HCT116 (cell line): ENCODE measurements around the gene FHL2.

Experiments
- FOSL1 ChIP-seq: IDR thresholded peaks from 2 replicates; pipeline ENCODE4 v1.6.1; 2012; ENCODE audit warnings: low read depth
- POLR2A ChIP-seq: IDR thresholded peaks from 2 replicates; pipeline ENCODE4 v1.7.0; 2011; ENCODE audit warnings: borderline replicate concordance; ENCODE audit not compliant: insufficient read depth, insufficient read length; ENCODE audit errors: extremely low read depth
- ZNF274 ChIP-seq: fragments of 200-500 bp; sonication (Bioruptor generic); IDR thresholded peaks from 2 replicates; pipeline ENCODE4 v1.6.1; 2014; ENCODE audit warnings: mild to moderate bottlenecking, low read depth, low read length, inconsistent platforms
- TF ChIP-seq, protein P1 (sequence below), 3 experiments: fragments of 200-600 bp in 1 of 3; sonication (generic) in 1 of 3; IDR thresholded peaks in 2 of 3; conservative IDR thresholded peaks in 1 of 3; 2 replicates each; pipeline ENCODE4 v1.5.1; 2012 to 2017; ENCODE audit warnings: low read depth in 2 of 3, low read length in 2 of 3, antibody characterized with exemption in 1 of 3, borderline replicate concordance in 1 of 3, control low read depth in 1 of 3, mild to moderate bottlenecking in 1 of 3, mixed read lengths in 1 of 3, mixed run types in 1 of 3, moderate library complexity in 1 of 3; ENCODE audit not compliant: insufficient read depth in 1 of 3

DNA sequence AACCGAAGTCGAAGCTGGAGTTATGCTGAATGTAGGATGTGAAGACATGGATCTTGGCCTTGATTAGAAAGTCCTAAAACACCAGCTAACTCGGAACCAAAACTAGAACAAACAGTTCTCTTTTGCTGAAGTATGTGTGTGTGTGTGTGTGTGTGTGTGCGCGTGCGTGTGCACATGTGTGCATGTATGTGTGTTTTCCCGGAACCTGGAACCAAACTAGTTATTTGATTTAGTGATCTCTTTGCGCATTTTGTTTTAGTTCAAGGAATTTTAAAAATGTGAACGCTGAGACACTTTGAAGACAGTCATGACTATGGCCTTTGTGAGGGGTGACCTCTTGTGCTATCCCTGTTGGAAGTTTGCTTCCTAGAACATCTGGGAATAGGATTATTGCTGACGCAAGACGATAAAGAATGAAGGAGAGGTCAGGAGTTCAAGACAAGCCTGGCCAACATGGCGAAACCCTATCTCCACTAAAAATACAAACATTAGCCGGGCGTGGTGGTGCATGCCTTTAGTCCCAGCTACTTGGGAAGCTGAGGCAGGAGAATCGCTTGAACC, 23.8 kb downstream of the FHL2 start:
- TF ChIP-seq POLR2A (no peak), ZNF274 (no peak), FOSL1 (no peak)
- TF ChIP-seq, protein P1, sequence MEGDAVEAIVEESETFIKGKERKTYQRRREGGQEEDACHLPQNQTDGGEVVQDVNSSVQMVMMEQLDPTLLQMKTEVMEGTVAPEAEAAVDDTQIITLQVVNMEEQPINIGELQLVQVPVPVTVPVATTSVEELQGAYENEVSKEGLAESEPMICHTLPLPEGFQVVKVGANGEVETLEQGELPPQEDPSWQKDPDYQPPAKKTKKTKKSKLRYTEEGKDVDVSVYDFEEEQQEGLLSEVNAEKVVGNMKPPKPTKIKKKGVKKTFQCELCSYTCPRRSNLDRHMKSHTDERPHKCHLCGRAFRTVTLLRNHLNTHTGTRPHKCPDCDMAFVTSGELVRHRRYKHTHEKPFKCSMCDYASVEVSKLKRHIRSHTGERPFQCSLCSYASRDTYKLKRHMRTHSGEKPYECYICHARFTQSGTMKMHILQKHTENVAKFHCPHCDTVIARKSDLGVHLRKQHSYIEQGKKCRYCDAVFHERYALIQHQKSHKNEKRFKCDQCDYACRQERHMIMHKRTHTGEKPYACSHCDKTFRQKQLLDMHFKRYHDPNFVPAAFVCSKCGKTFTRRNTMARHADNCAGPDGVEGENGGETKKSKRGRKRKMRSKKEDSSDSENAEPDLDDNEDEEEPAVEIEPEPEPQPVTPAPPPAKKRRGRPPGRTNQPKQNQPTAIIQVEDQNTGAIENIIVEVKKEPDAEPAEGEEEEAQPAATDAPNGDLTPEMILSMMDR (IDR thresholded peaks at IDR 0.05 in 2 of 3, conservative IDR thresholded peaks at IDR 0.05 in 1 of 3; ENCODE audit: borderline replicate concordance in 1 of 3, insufficient read depth in 1 of 3, low read depth in 2 of 3, low read length in 2 of 3), result no peak
